H7 (cell line): ENCODE results near the gene UBD. TPM values are rescaled to one million over a fixed set of nuclear protein-coding genes. Genes with fewer than 3 reads are reported as not detected.

Experiments
- total RNA-seq: library from RNA; depleted of rRNA; stranded (reverse); fragments of >200 nt; shearing (Covaris generic); gene quantifications from 2 replicates; pipeline ENCODE4 v1.2.3, GENCODE V29; 2014; rRNA removed

UBD gene
- total RNA-seq, 1 experiment from 2014 or later = not detected

Other genes with a start within 250 kb of the UBD start
- not detected in 2 replicates for gene OR5V1, start 190.9 kb downstream of the UBD start, total RNA-seq
- gene OR12D3, start 184.4 kb downstream of the UBD start, total RNA-seq = not detected in 2 replicates
- gene OR12D2, start 164.1 kb downstream of the UBD start, total RNA-seq = not detected in 2 replicates
- not detected in 2 replicates for gene OR12D1, start 144.8 kb downstream of the UBD start, total RNA-seq
- not detected in 2 replicates for gene OR10C1, start 120.4 kb downstream of the UBD start, total RNA-seq
- gene OR11A1, start 102.7 kb downstream of the UBD start, total RNA-seq = not detected in 2 replicates
- not detected in 2 replicates for gene OR2H1, start 102.6 kb downstream of the UBD start, total RNA-seq
- not detected in 2 replicates for gene MAS1L, start 71.8 kb downstream of the UBD start, total RNA-seq
- not detected in 2 replicates for gene OR2H2, start 25.4 kb upstream of the UBD start, total RNA-seq
- gene GABBR1, start 73.5 kb upstream of the UBD start, total RNA-seq = 21.8 and 23.2 TPM in 2 replicates
- gene MOG, start 97.4 kb upstream of the UBD start, total RNA-seq = 1.4 and 2.0 TPM in 2 replicates
- gene ZFP57, start 121.4 kb upstream of the UBD start, total RNA-seq = 0.10 and 0.74 TPM in 2 replicates
- 3.6 and 3.8 TPM in 2 replicates for gene HLA-F, start 163.7 kb upstream of the UBD start, total RNA-seq